KMS-11 (cell line): ENCODE results near the gene ASPG.

Experiments used
- H2AFZ ChIP-seq: fragments of 200-600 bp; sonication (generic); 2 replicates; pipeline ENCODE4 v1.6.1; 2016; ENCODE audit warnings: antibody characterized with exemption, mixed run types, low read depth
- H3K27ac ChIP-seq: fragments of 200-600 bp; sonication (generic); 2 replicates; pipeline ENCODE4 v1.6.1; 2016; ENCODE audit warnings: mild to moderate bottlenecking, mixed run types
- H3K27me3 ChIP-seq: fragments of 200-600 bp; sonication (generic); 2 replicates; pipeline ENCODE4 v1.6.1; 2017; ENCODE audit warnings: mild to moderate bottlenecking, low read depth, mixed run types, moderate library complexity; ENCODE audit not compliant: insufficient read depth
- H3K36me3 ChIP-seq: fragments of 200-600 bp; sonication (generic); 2 replicates; pipeline ENCODE4 v1.6.1; 2017; ENCODE audit warnings: mild to moderate bottlenecking, mixed run types; ENCODE audit not compliant: insufficient read depth
- H3K4me1 ChIP-seq: fragments of 200-600 bp; sonication (generic); 2 replicates; pipeline ENCODE4 v1.6.1; 2016; ENCODE audit warnings: mild to moderate bottlenecking, low read depth, mixed run types; ENCODE audit not compliant: poor library complexity, severe bottlenecking
- H3K4me2 ChIP-seq: fragments of 200-600 bp; sonication (generic); 2 replicates; pipeline ENCODE4 v1.7.0; 2016; ENCODE audit warnings: mild to moderate bottlenecking, mixed run types
- H3K4me3 ChIP-seq: fragments of 200-600 bp; sonication (generic); IDR thresholded peaks from 2 replicates; pipeline ENCODE4 v1.6.1; 2017; ENCODE audit warnings: low read depth, low read length, mixed read lengths; ENCODE audit not compliant: insufficient read depth
- H3K79me2 ChIP-seq: fragments of 200-600 bp; sonication (generic); 2 replicates; pipeline ENCODE4 v1.6.1; 2016; ENCODE audit warnings: low read depth, mixed run types; ENCODE audit not compliant: insufficient read depth
- H3K9ac ChIP-seq: fragments of 200-600 bp; sonication (generic); 2 replicates; pipeline ENCODE4 v1.6.1; 2016; ENCODE audit warnings: mild to moderate bottlenecking, mixed run types
- H4K20me1 ChIP-seq: fragments of 200-600 bp; sonication (generic); 2 replicates; pipeline ENCODE4 v1.6.1; 2016; ENCODE audit warnings: mild to moderate bottlenecking, mixed run types; ENCODE audit not compliant: insufficient read depth
- TF ChIP-seq, protein P1 (sequence below): fragments of 200-600 bp; sonication (generic); conservative IDR thresholded peaks from 2 replicates; pipeline ENCODE4 v1.6.1; 2017; ENCODE audit warnings: low read depth, mild to moderate bottlenecking, antibody characterized with exemption, low read length, moderate library complexity, mixed read lengths

ASPG gene

DNA sequence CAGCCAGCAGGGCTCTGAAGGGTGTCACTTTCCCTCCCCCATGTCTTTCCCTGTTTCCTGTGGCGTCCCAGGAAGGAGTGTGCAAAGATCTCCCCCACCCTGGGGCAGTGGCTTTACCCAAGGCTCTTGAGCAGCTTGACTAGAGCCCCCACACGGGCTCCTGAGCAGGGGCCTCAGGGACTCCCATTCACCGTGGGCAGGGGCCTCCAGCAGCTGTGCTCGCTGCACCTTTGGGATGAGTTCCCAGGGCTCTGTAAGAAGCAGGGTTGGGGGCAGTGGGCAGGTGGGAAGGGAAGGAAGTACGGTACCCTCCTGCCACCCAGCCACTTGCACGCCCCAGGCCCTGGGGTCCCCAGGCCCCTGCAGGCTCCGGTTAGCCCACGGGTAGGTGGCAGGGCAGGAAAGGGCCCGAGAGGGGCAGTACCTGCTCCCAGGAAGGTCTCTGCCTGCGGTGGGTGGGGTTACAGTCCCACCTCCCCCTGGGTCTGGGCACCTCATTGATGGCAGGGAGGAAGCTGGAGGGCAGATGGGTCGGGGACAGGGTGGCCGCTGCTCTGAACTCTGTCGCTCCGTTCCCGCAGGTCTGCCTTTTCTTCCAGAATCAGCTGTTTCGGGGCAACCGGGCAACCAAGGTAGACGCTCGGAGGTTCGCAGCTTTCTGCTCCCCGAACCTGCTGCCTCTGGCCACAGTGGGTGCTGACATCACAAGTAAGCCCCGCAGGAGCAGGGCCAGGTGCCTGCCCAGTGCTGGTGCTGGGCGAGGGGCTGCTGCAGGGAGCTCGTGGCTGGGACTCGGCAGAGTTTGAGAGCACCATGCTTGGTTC lies 13.0 kb downstream of the ASPG start:
- TF ChIP-seq, protein P1, sequence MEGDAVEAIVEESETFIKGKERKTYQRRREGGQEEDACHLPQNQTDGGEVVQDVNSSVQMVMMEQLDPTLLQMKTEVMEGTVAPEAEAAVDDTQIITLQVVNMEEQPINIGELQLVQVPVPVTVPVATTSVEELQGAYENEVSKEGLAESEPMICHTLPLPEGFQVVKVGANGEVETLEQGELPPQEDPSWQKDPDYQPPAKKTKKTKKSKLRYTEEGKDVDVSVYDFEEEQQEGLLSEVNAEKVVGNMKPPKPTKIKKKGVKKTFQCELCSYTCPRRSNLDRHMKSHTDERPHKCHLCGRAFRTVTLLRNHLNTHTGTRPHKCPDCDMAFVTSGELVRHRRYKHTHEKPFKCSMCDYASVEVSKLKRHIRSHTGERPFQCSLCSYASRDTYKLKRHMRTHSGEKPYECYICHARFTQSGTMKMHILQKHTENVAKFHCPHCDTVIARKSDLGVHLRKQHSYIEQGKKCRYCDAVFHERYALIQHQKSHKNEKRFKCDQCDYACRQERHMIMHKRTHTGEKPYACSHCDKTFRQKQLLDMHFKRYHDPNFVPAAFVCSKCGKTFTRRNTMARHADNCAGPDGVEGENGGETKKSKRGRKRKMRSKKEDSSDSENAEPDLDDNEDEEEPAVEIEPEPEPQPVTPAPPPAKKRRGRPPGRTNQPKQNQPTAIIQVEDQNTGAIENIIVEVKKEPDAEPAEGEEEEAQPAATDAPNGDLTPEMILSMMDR: no peak
- no peak overlapping the region for H2AFZ ChIP-seq

GRCh38 chr14:104099096-104100041 lies 13.9 kb downstream of the ASPG start:
- H3K4me2 ChIP-seq: no peak overlapping the region
- H3K4me3 ChIP-seq: no peak overlapping the region
- TF ChIP-seq, protein P1: no peak
- H3K27ac ChIP-seq: no peak overlapping the region
- H4K20me1 ChIP-seq: no peaks in the 10 kb centered on the region
- no peak overlapping the region for H2AFZ ChIP-seq
- H3K4me1 ChIP-seq: no peaks in the 10 kb centered on the region
- no peak overlapping the region for H3K9ac ChIP-seq
- H3K36me3 ChIP-seq: no peaks in the 10 kb centered on the region
- no peaks in the 10 kb centered on the region for H3K79me2 ChIP-seq
- peaks cover 21% of the 10 kb centered on the region; the same call in 1 of the 2 replicates for H3K27me3 ChIP-seq

More for the DNA sequence above, 13.0 kb downstream of the ASPG start:
- H3K27ac ChIP-seq: no peak overlapping the region
- no peak overlapping the region for H3K9ac ChIP-seq
- H3K79me2 ChIP-seq: no peaks in the 10 kb centered on the region
- no peak overlapping the region for H3K4me2 ChIP-seq
- no peaks in the 10 kb centered on the region for H3K36me3 ChIP-seq
- H4K20me1 ChIP-seq: no peaks in the 10 kb centered on the region
- H3K4me3 ChIP-seq: no peak overlapping the region
- H3K4me1 ChIP-seq: no peaks in the 10 kb centered on the region
- peaks cover 15% of the 10 kb centered on the region; the same call in 1 of the 2 replicates for H3K27me3 ChIP-seq

- Histone ChIP-seq H3K4me2 (no peak overlapping the region), H2AFZ (no peak overlapping the region), H3K4me3 (no peak overlapping the region), H3K27ac (no peak overlapping the region), H3K9ac (no peak overlapping the region), H3K4me1 (no peaks in the 10 kb centered on the region), H3K79me2 (no peaks in the 10 kb centered on the region), H4K20me1 (no peaks in the 10 kb centered on the region), H3K27me3 (peaks cover 24% of the 10 kb centered on the region; the same call in 1 of the 2 replicates), H3K36me3 (no peaks in the 10 kb centered on the region)
- TF ChIP-seq, protein P1: no peak
Measured at GRCh38 chr14:104100171-104101085, 14.9 kb downstream of the ASPG start.
